GM18907 (cell line): Measurements from ENCODE around the gene KRT37.
"Not testable (repeated sequence)": the region's sequence is repeated elsewhere in the genome, so short reads cannot be mapped to it uniquely, and the experiment has no call there.

Experiments
- ATAC-seq: cut with Tn5 transposase; IDR thresholded peaks from one replicate; pipeline ENCODE4 v1.9.1; 2021; ENCODE audit warnings: mild to moderate bottlenecking, moderate library complexity; ENCODE audit not compliant: unreplicated experiment

Gene KRT37

GRCh38 chr17:41407226-41407625, 17.2 kb downstream of the KRT37 start:
- ATAC-seq, result no peak

GRCh38 chr17:41406205-41406604, 18.2 kb downstream of the KRT37 start:
- ATAC-seq, result no peak

- ATAC-seq, result no peak
Observed at GRCh38 chr17:41404024-41404671, 20.2 kb downstream of the KRT37 start.

GRCh38 chr17:41403404-41404023, 20.9 kb downstream of the KRT37 start:
- ATAC-seq, result no peak

- no peak for ATAC-seq
Observed at GRCh38 chr17:41402161-41402560, 22.2 kb downstream of the KRT37 start.

- no peak for ATAC-seq
Observed at GRCh38 chr17:41396996-41397660, 27.3 kb downstream of the KRT37 start, which contains the start of gene KRT31. Gene KRT31 (minus strand): TSS chr17:41397608. CDS start chr17:41397539, 69 bp downstream.

GRCh38 chr17:41396340-41396739, 28.0 kb downstream of the KRT37 start:
- no peak for ATAC-seq

GRCh38 chr17:41395611-41396010, 28.8 kb downstream of the KRT37 start:
- no peak for ATAC-seq

GRCh38 chr17:41395044-41395443, 29.3 kb downstream of the KRT37 start:
- not testable (repeated sequence) for ATAC-seq

GRCh38 chr17:41394254-41394996, 30.0 kb downstream of the KRT37 start:
- ATAC-seq, result no peak

- ATAC-seq, result no peak
Observed at GRCh38 chr17:41393826-41394225, 30.6 kb downstream of the KRT37 start.

GRCh38 chr17:41393294-41393693, 31.1 kb downstream of the KRT37 start:
- no peak for ATAC-seq

GRCh38 chr17:41392278-41392677, 32.1 kb downstream of the KRT37 start:
- no peak for ATAC-seq

- no peak for ATAC-seq
Observed at GRCh38 chr17:41391535-41391934, 32.9 kb downstream of the KRT37 start.

GRCh38 chr17:41390411-41390938, 33.9 kb downstream of the KRT37 start:
- no peak for ATAC-seq

- ATAC-seq, result no peak
Observed at GRCh38 chr17:41387670-41388069, 36.7 kb downstream of the KRT37 start.

- ATAC-seq, result no peak
Observed at GRCh38 chr17:41386227-41386626, 38.2 kb downstream of the KRT37 start.

- ATAC-seq, result no peak
Observed at GRCh38 chr17:41383690-41384089, 40.7 kb downstream of the KRT37 start.

GRCh38 chr17:41382394-41382793, 42.0 kb downstream of the KRT37 start:
- no peak for ATAC-seq

- not testable (repeated sequence) for ATAC-seq
Observed at GRCh38 chr17:41381943-41382342, 42.4 kb downstream of the KRT37 start, which contains the start of gene KRT34. Gene KRT34 (minus strand): TSS chr17:41382306. CDS start chr17:41382246, 60 bp downstream.

- ATAC-seq, result not testable (repeated sequence)
Observed at GRCh38 chr17:41380091-41380490, 44.3 kb downstream of the KRT37 start.
